K562 (cell line): Measurements from ENCODE around the gene CTNNA3. TPM values are rescaled to one million over a fixed set of nuclear protein-coding genes. Genes with fewer than 3 reads are reported as not detected.

ENCODE experiments used
- ATAC-seq: fragments of 200-7000 bp; cut with Tn5 transposase; 3 replicates; pipeline ENCODE4 v1.9.1; 2020; ENCODE audit warnings: moderate library complexity
- BruUV-seq: library from RNA; stranded (reverse); fragments of 400-500 nt; replicated peaks from 2 replicates; lab custom pipeline; 2021; lab: Mats Ljungman, UMichigan
- CTCF ChIA-PET: fragments of 300-600 bp; formaldehyde crosslinking; extraction: SDS; loops from one replicate; lab custom pipeline; 2021; ENCODE audit warnings: low intra/inter-chr PET ratio; lab: Yijun Ruan, JAX
- POLR2A ChIA-PET: fragments of 300-600, 350-650 bp; sonication (Branson Sonifier 250); formaldehyde crosslinking; extraction: SDS; loops from one replicate; lab custom pipeline; 2021; ENCODE audit warnings: antibody characterized with exemption, inconsistent platforms; lab: Yijun Ruan, JAX
- DNase-seq, 4 experiments: peaks; one replicate each; pipeline versions ENCODE4 v3.0.0 to v3.0.0-alpha.2; 2011 to 2018; ENCODE audit warnings: low spot score in 3 of 4, mixed read lengths in 3 of 4; ENCODE audit errors: extremely low read depth in 1 of 4
- FAIRE-seq: peaks from 2 replicates; lab custom pipeline; 2011; peaks lifted over from hg19 to GRCh38; lab: Jason Lieb, UNC
- H2AFZ ChIP-seq: 2 replicates; pipeline ENCODE4 v1.6.0; 2011; ENCODE audit warnings: low read depth, low read length, control low read depth, inconsistent platforms
- H3K27ac ChIP-seq: fragments of 200-600 bp; 3 replicates; pipeline ENCODE4 v1.8.0; 2011; ENCODE audit warnings: low read depth, mild to moderate bottlenecking, control low read depth, inconsistent platforms, low read length, moderate library complexity, mixed read lengths; ENCODE audit errors: extremely low read depth
- H3K27me3 ChIP-seq, 2 experiments: fragments of 300-600 bp in 1 of 2; 2 replicates in 1 of 2; 3 replicates in 1 of 2; pipeline versions ENCODE4 v1.6.0 to v1.8.0; 2011; ENCODE audit warnings: inconsistent platforms in 2 of 2, low read length in 2 of 2, mild to moderate bottlenecking in 1 of 2, mixed read lengths in 1 of 2, moderate library complexity in 1 of 2; ENCODE audit not compliant: control insufficient read depth in 2 of 2, insufficient read depth in 2 of 2
- H3K36me3 ChIP-seq: fragments of 300-600 bp; 3 replicates; pipeline ENCODE4 v1.8.0; 2011; ENCODE audit warnings: mild to moderate bottlenecking, low read length, inconsistent platforms; ENCODE audit not compliant: control insufficient read depth, insufficient read depth
- H3K4me1 ChIP-seq, 2 experiments: fragments of 200-600 bp in 1 of 2; replicated peaks in 1 of 2; 2 replicates in 1 of 2; 3 replicates in 1 of 2; pipeline versions ENCODE4 v1.5.1 to v1.8.0; 2011; ENCODE audit warnings: inconsistent platforms in 2 of 2, low read length in 2 of 2, mild to moderate bottlenecking in 1 of 2, mixed read lengths in 1 of 2, moderate library complexity in 1 of 2; ENCODE audit not compliant: control insufficient read depth in 2 of 2, insufficient read depth in 2 of 2
- H3K4me2 ChIP-seq: 2 replicates; pipeline ENCODE4 v1.6.1; 2011; ENCODE audit warnings: low read length, control low read depth, inconsistent platforms, mixed read lengths; ENCODE audit not compliant: insufficient read depth
- H3K4me3 ChIP-seq: fragments of 200-600 bp; sonication (generic), shearing (Covaris generic); 2 replicates; pipeline ENCODE4 v1.5.1; 2016; ENCODE audit warnings: control low read depth, inconsistent platforms
- H3K79me2 ChIP-seq: fragments of 200-600 bp; 3 replicates; pipeline ENCODE4 v1.8.0; 2011; ENCODE audit warnings: low read length, inconsistent platforms; ENCODE audit not compliant: control insufficient read depth, insufficient read depth
- H3K9ac ChIP-seq, 2 experiments: 2 replicates each; pipeline versions ENCODE4 v1.6.0 to v1.6.1; 2011; ENCODE audit warnings: low read depth in 2 of 2, low read length in 2 of 2, control low read depth in 1 of 2, inconsistent platforms in 1 of 2, mild to moderate bottlenecking in 1 of 2, mixed read lengths in 1 of 2; ENCODE audit not compliant: insufficient read depth in 1 of 2
- H3K9me1 ChIP-seq: one replicate; pipeline ENCODE4 v1.6.0; 2011; ENCODE audit warnings: inconsistent platforms, mild to moderate bottlenecking, low read length, moderate library complexity; ENCODE audit not compliant: control insufficient read depth, insufficient read depth
- H3K9me3 ChIP-seq: replicated peaks from 2 replicates; pipeline ENCODE4 v1.5.1; 2011; ENCODE audit warnings: low read depth, low read length, inconsistent platforms; ENCODE audit not compliant: control insufficient read depth, insufficient read depth
- H4K20me1 ChIP-seq: replicated peaks from 2 replicates; pipeline ENCODE4 v1.6.1; 2011; ENCODE audit warnings: low read length, inconsistent platforms, mixed read lengths; ENCODE audit not compliant: control insufficient read depth, insufficient read depth
- AFF4 ChIP-seq: sonication (generic); formaldehyde crosslinking; IDR thresholded peaks from 2 replicates; pipeline ENCODE4 v1.8.0; 2023; ENCODE audit warnings: mild to moderate bottlenecking, missing genetic modification reagents
- FOXM1 ChIP-seq, 2 experiments: fragments of 450-650 bp in 1 of 2; sonication (generic) in 1 of 2; formaldehyde crosslinking in 1 of 2; IDR thresholded peaks; 2 replicates each; pipeline versions ENCODE4 v1.6.1 to v1.9.0; 2017 to 2022; ENCODE audit warnings: low read depth in 2 of 2, mild to moderate bottlenecking in 2 of 2, missing genetic modification reagents in 1 of 2, moderate library complexity in 1 of 2
- GABPB2 ChIP-seq: fragments of 250-450 bp; sonication (Bioruptor Pico); conservative IDR thresholded peaks from 2 replicates; pipeline ENCODE4 v1.5.1; 2021; ENCODE audit warnings: mild to moderate bottlenecking
- KAT2B ChIP-seq: IDR thresholded peaks from one replicate; pipeline ENCODE4 v1.6.1; 2012; ENCODE audit warnings: low read depth, mild to moderate bottlenecking, control low read depth, inconsistent platforms, low read length, moderate library complexity
- MXI1 ChIP-seq: IDR thresholded peaks from 2 replicates; pipeline ENCODE4 v1.6.1; 2011; ENCODE audit warnings: low read depth, mild to moderate bottlenecking, improper control_type of control experiment, low read length
- RNF219 ChIP-seq: fragments of 250-450 bp; sonication (Bioruptor Pico); IDR thresholded peaks from 2 replicates; pipeline ENCODE4 v1.5.0; 2022; ENCODE audit warnings: mild to moderate bottlenecking
- TCF7L2 ChIP-seq: fragments of 150-350 bp; IDR thresholded peaks from 2 replicates; pipeline ENCODE4 v1.6.1; 2016; ENCODE audit warnings: low read depth, mild to moderate bottlenecking, low read length, moderate library complexity
- ZNF311 ChIP-seq: fragments of 250-450 bp; sonication (Bioruptor Pico); IDR thresholded peaks from 2 replicates; pipeline ENCODE4 v1.4.0; 2020; ENCODE audit warnings: mild to moderate bottlenecking, moderate library complexity
- ZNF449 ChIP-seq: fragments of 250-450 bp; sonication (Bioruptor Pico); IDR thresholded peaks from 2 replicates; pipeline ENCODE4 v1.8.0; 2022; ENCODE audit warnings: moderate library complexity, mild to moderate bottlenecking, inconsistent platforms
- WGBS: fragments of 100-300 bp; shearing (Covaris generic); methylation state at CpG from one replicate; pipeline ENCODE4 v1.1.6; 2016; ENCODE audit warnings: low coverage, mixed read lengths; ENCODE audit not compliant: insufficient coverage; ENCODE audit errors: missing lambda C conversion rate; 5-methylcytosine and 5-hydroxymethylcytosine counted together
- in situ Hi-C: fragments of 300-500 bp; cut with MboI; formaldehyde crosslinking; loops from 4 replicates; pipeline ENCODE4 v1.15.0; 2018; ENCODE audit warnings: inconsistent platforms, mixed read lengths
- intact Hi-C: fragments of 100-400 bp; cut with micrococcal nuclease; formaldehyde crosslinking; loops from 2 replicates; pipeline ENCODE4 v1.14.2; 2022
- polyA plus RNA-seq, 8 experiments: library from polyadenylated mRNA; depleted of rRNA in 4 of 8; stranded (reverse) in 5 of 8; unstranded in 3 of 8; fragments of >200 nt; fragmentation: Nextera tagmentation in 2 of 8; fragmentation: Illumina TruSeq in 1 of 8; extraction: Ambion mirVana in 2 of 8; extraction: Trizol in 1 of 8; gene quantifications; 2 replicates each; pipeline versions ENCODE4 v1.2.1 to v1.2.3, GENCODE V29; 2011 to 2014; ENCODE audit warnings: inconsistent platforms in 1 of 8, missing spikeins in 1 of 8
- total RNA-seq, 7 experiments: library from RNA; depleted of rRNA in 6 of 7; stranded (reverse); fragments of >200 nt in 6 of 7; fragmentation: Illumina TruSeq in 2 of 7; extraction: Trizol in 2 of 7; gene quantifications; 2 replicates each; pipeline versions ENCODE4 v1.2.1 to v1.2.3, GENCODE V29; 2011 to 2021; ENCODE audit warnings: low replicate concordance in 1 of 7

The CTNNA3 gene
- total and polyA plus RNA-seq, 9 of the 15 experiments (the other 6 are each of a cell fraction or from before 2014, with no cell fraction given), result 0.04 TPM; not detected in 8

GRCh38 chr10:66483966-66484365 is 1212.0 kb downstream of the CTNNA3 start:
- Histone ChIP-seq H2AFZ (no peak overlapping the region), H3K27ac (no peak overlapping the region), H3K4me1 (no peaks in the 10 kb centered on the region), H4K20me1 (no peaks in the 10 kb centered on the region), H3K27me3 (no peaks in the 10 kb centered on the region), H3K36me3 (no peaks in the 10 kb centered on the region), H3K9me1 (no peaks in the 10 kb centered on the region), H3K4me3 (no peak overlapping the region), H3K9me3 (no peaks in the 10 kb centered on the region), H3K9ac (no peak overlapping the region), H3K4me2 (no peak overlapping the region), H3K79me2 (no peaks in the 10 kb centered on the region)
- FAIRE-seq (no peak), ATAC-seq (no peak), DNase-seq (no peak)
- POLR2A ChIA-PET, result no interaction called here
- no TSS peak for BruUV-seq
- in situ Hi-C loops (no loop called here), intact Hi-C loops (no loop called here)
- TF ChIP-seq GABPB2 (CRISPR knock-in tag) (no peak), ZNF449 (no peak)
- CTCF ChIA-PET, result no interaction called here

- Histone ChIP-seq H2AFZ (no peak overlapping the region), H4K20me1 (no peaks in the 10 kb centered on the region), H3K9ac (no peak overlapping the region), H3K79me2 (no peaks in the 10 kb centered on the region), H3K4me3 (no peak overlapping the region), H3K9me1 (no peaks in the 10 kb centered on the region), H3K9me3 (no peaks in the 10 kb centered on the region), H3K27me3 (no peaks in the 10 kb centered on the region), H3K4me2 (no peak overlapping the region), H3K36me3 (no peaks in the 10 kb centered on the region), H3K27ac (no peak overlapping the region), H3K4me1 (no peaks in the 10 kb centered on the region)
- FAIRE-seq, result no peak
- CTCF ChIA-PET, result no interaction called here
- BruUV-seq, result no TSS peak
- in situ Hi-C loops (no loop called here), intact Hi-C loops (no loop called here)
- POLR2A ChIA-PET, result no interaction called here
- DNase-seq, result no peak
- ATAC-seq, result no peak
- WGBS, result 0% methylated on average over 1 of the region's 1 CpG
- TF ChIP-seq AFF4 (CRISPR knock-in tag) (no peak), RNF219 (CRISPR knock-in tag) (no peak), FOXM1 (IDR thresholded peaks at IDR 0.05; ENCODE audit: low read depth) (no peak), FOXM1 (CRISPR knock-in tag; IDR thresholded peaks at IDR 0.05; ENCODE audit: low read depth) (no peak), KAT2B (no peak), TCF7L2 (no peak), ZNF311 (CRISPR knock-in tag) (no peak), MXI1 (no peak)
Observed at GRCh38 chr10:66472156-66472555, 1223.8 kb downstream of the CTNNA3 start.
